ENCODE results near the gene AATK. TPM values are rescaled to one million over a fixed set of nuclear protein-coding genes. Genes with fewer than 3 reads are reported as not detected.

The AATK gene
- total and polyA plus RNA-seq, 12 donors = 1.5 to 8.5 (median 6.2) TPM

GRCh38 chr17:81138083-81138482, 27.9 kb downstream of the AATK start:
- no peaks in the 10 kb centered on the region for H3K27me3 ChIP-seq

GRCh38 chr17:81137248-81137647, 28.8 kb downstream of the AATK start:
- intact Hi-C loops (cut with DNase I) = no loop called here
- WGBS, 2 donors = 90 to 92% methylated on average over 13 of the region's 13 CpGs
- no peaks in the 10 kb centered on the region for H3K36me3 ChIP-seq
- H3K4me1 ChIP-seq = peaks cover 0 to 5% (median 0%) of the 10 kb centered on the region in 9 donors
- H3K27ac ChIP-seq = no peak overlapping the region
- no peaks in the 10 kb centered on the region for H3K9me3 ChIP-seq
- no peaks in the 10 kb centered on the region for H3K27me3 ChIP-seq
- ATAC-seq (no peak), DNase-seq (no peak)
- no peak overlapping the region for H3K4me3 ChIP-seq
- TF ChIP-seq CTCF (IDR thresholded peaks at IDR 0.05) = no peak

More at GRCh38 chr17:81138083-81138482, 27.9 kb downstream of the AATK start:
- TF ChIP-seq CTCF (IDR thresholded peaks at IDR 0.05) = no peak
- Histone ChIP-seq H3K4me1 (peaks cover 0 to 12% (median 8%) of the 10 kb centered on the region in 9 donors), H3K36me3 (no peaks in the 10 kb centered on the region), H3K9me3 (no peaks in the 10 kb centered on the region), H3K4me3 (no peak overlapping the region), H3K27ac (no peak overlapping the region)
- ATAC-seq (no peak), DNase-seq (no peak)
- intact Hi-C loops (cut with DNase I) = no loop called here
- WGBS, 2 donors = 90 to 96% methylated on average over 15 of the region's 15 CpGs

GRCh38 chr17:81136366-81136765, 29.7 kb downstream of the AATK start:
- peaks cover 0 to 4% (median 0%) of the 10 kb centered on the region in 9 donors for H3K4me1 ChIP-seq
- DNase-seq (no peak), ATAC-seq (no peak)
- WGBS, 2 donors = 79 to 82% methylated on average over 8 of the region's 8 CpGs
- H3K27ac ChIP-seq = no peak overlapping the region
- no peak for TF ChIP-seq CTCF (IDR thresholded peaks at IDR 0.05)
- H3K36me3 ChIP-seq = no peaks in the 10 kb centered on the region
- no peaks in the 10 kb centered on the region for H3K27me3 ChIP-seq
- intact Hi-C loops (cut with DNase I) = no loop called here
- no peaks in the 10 kb centered on the region for H3K9me3 ChIP-seq
- H3K4me3 ChIP-seq = no peak overlapping the region

- DNase-seq (no peak), ATAC-seq (no peak)
- H3K4me1 ChIP-seq = peaks cover 0 to 4% (median 0%) of the 10 kb centered on the region in 9 donors
- TF ChIP-seq CTCF (IDR thresholded peaks at IDR 0.05) = no peak
- H3K27ac ChIP-seq = no peak overlapping the region
- H3K27me3 ChIP-seq = no peaks in the 10 kb centered on the region
- 79 to 84% methylated on average over 28 of the region's 28 CpGs for WGBS, 2 donors
- no peaks in the 10 kb centered on the region for H3K9me3 ChIP-seq
- no peak overlapping the region for H3K4me3 ChIP-seq
- intact Hi-C loops (cut with DNase I) = no loop called here
- H3K36me3 ChIP-seq = no peaks in the 10 kb centered on the region
Observed at GRCh38 chr17:81135505-81136278, 30.3 kb downstream of the AATK start.
